Fibroblast of lung (primary cell): ENCODE data around the gene HOXA13.

ENCODE experiments used
- CTCF ChIP-seq, 2 donors: IDR thresholded peaks in 1 of 2; conservative IDR thresholded peaks in 1 of 2; 1 replicate in 1 of 2; 2 replicates in 1 of 2; pipeline ENCODE4 v1.5.1; 2011 to 2012; ENCODE audit warnings: low read length in 2 of 2, control low read depth in 1 of 2, inconsistent platforms in 1 of 2, low read depth in 1 of 2, mild to moderate bottlenecking in 1 of 2
- EZH2 ChIP-seq: IDR thresholded peaks from 2 replicates; pipeline ENCODE4 v1.5.1; 2012; ENCODE audit warnings: low read length, control low read depth, mild to moderate bottlenecking; ENCODE audit errors: missing control alignments

GRCh38 chr7:27161721-27162560, 38.0 kb downstream of the HOXA13 start:
- TF ChIP-seq CTCF (conservative IDR thresholded peaks at IDR 0.05 in 1 of 2, IDR thresholded peaks at IDR 0.05 in 1 of 2; ENCODE audit: low read depth in 1 of 2, low read length in 2 of 2): no peak
- no peak for TF ChIP-seq EZH2
